Keratinocyte (primary cell): ENCODE measurements around the gene ADAMTSL5. TPM values are rescaled to one million over a fixed set of nuclear protein-coding genes. Genes with fewer than 3 reads are reported as not detected.
"Not testable (repeated sequence)": the region's sequence is repeated elsewhere in the genome, so short reads cannot be mapped to it uniquely, and the experiment has no call there.

ENCODE experiments used
- DNase-seq: peaks from one replicate; pipeline ENCODE4 v3.0.0-alpha.2; 2011; ENCODE audit warnings: low read depth, missing footprints, low spot score
- FAIRE-seq: peaks from 2 replicates; lab custom pipeline; 2011; peaks lifted over from hg19 to GRCh38; lab: Jason Lieb, UNC
- H2AFZ ChIP-seq: 2 replicates; pipeline ENCODE4 v1.6.0; 2012; ENCODE audit warnings: low read length, control low read depth, inconsistent platforms; ENCODE audit not compliant: control insufficient read depth
- H3K27ac ChIP-seq: 2 replicates; pipeline ENCODE4 v1.5.1; 2011; ENCODE audit warnings: low read length; ENCODE audit not compliant: control insufficient read depth, insufficient read depth
- H3K27me3 ChIP-seq: 3 replicates; pipeline ENCODE4 v1.6.0; 2011; ENCODE audit warnings: low read length; ENCODE audit not compliant: control insufficient read depth, insufficient read depth; ENCODE audit errors: extremely low read depth
- H3K36me3 ChIP-seq, 2 experiments: 2 replicates in 1 of 2; 3 replicates in 1 of 2; pipeline ENCODE4 v1.5.1; 2011; ENCODE audit warnings: low read length in 2 of 2, mild to moderate bottlenecking in 1 of 2; ENCODE audit not compliant: control insufficient read depth in 2 of 2, insufficient read depth in 2 of 2; ENCODE audit errors: extremely low read depth in 1 of 2
- H3K4me1 ChIP-seq: 3 replicates; pipeline ENCODE4 v1.5.1; 2011; ENCODE audit warnings: low read length; ENCODE audit not compliant: control insufficient read depth, insufficient read depth; ENCODE audit errors: extremely low read depth
- H3K4me2 ChIP-seq: 3 replicates; pipeline ENCODE4 v1.6.0; 2011; ENCODE audit warnings: low read depth, low read length; ENCODE audit not compliant: control insufficient read depth, insufficient read depth; ENCODE audit errors: extremely low read depth
- H3K4me3 ChIP-seq, 3 experiments: fragments of 200-600 bp in 1 of 3; sonication (generic) in 1 of 3; 2 replicates in 2 of 3; 3 replicates in 1 of 3; pipeline ENCODE4 v1.5.1; 2011 to 2016; ENCODE audit warnings: low read length in 3 of 3, mild to moderate bottlenecking in 3 of 3, control low read depth in 2 of 3, inconsistent platforms in 1 of 3, low read depth in 1 of 3, mixed read lengths in 1 of 3, mixed run types in 1 of 3, moderate library complexity in 1 of 3; ENCODE audit not compliant: control insufficient read depth in 2 of 3, insufficient read depth in 2 of 3; ENCODE audit errors: extremely low read depth in 1 of 3
- H3K79me2 ChIP-seq: 2 replicates; pipeline ENCODE4 v1.6.0; 2012; ENCODE audit warnings: low read length; ENCODE audit not compliant: control insufficient read depth, insufficient read depth
- H3K9ac ChIP-seq: 3 replicates; pipeline ENCODE4 v1.6.0; 2011; ENCODE audit warnings: low read length; ENCODE audit not compliant: control insufficient read depth, insufficient read depth; ENCODE audit errors: extremely low read depth
- H3K9me1 ChIP-seq: 3 replicates; pipeline ENCODE4 v1.6.0; 2011; ENCODE audit warnings: low read length; ENCODE audit not compliant: control insufficient read depth, insufficient read depth; ENCODE audit errors: extremely low read depth
- H3K9me3 ChIP-seq: 2 replicates; pipeline ENCODE4 v1.5.1; 2012; ENCODE audit warnings: low read depth, low read length; ENCODE audit not compliant: control insufficient read depth
- H4K20me1 ChIP-seq: 3 replicates; pipeline ENCODE4 v1.6.0; 2011; ENCODE audit warnings: low read length; ENCODE audit not compliant: control insufficient read depth, insufficient read depth; ENCODE audit errors: extremely low read depth
- CTCF ChIP-seq, 3 experiments: IDR thresholded peaks in 1 of 3; conservative IDR thresholded peaks in 1 of 3; optimal IDR thresholded peaks in 1 of 3; 2 replicates in 2 of 3; 3 replicates in 1 of 3; pipeline versions ENCODE3 to v1.5.1; 2011; ENCODE audit warnings: low read length in 3 of 3, mild to moderate bottlenecking in 3 of 3, moderate library complexity in 2 of 3, control low read depth in 1 of 3, inconsistent platforms in 1 of 3; ENCODE audit not compliant: insufficient read depth in 2 of 3; ENCODE audit errors: extremely low read depth in 1 of 3
- EZH2 ChIP-seq: IDR thresholded peaks from one replicate; pipeline ENCODE4 v1.6.1; 2012; ENCODE audit warnings: inconsistent platforms, mild to moderate bottlenecking, low read length, moderate library complexity
- dilution Hi-C: fragments of 300-500 bp; cut with MboI; formaldehyde crosslinking; loops from one replicate; pipeline ENCODE4 v1.7.0; 2020; ENCODE audit warnings: low sequenced_read_pairs; ENCODE audit not compliant: extremely low pct_ligation_motif_present
- polyA plus RNA-seq, 5 experiments: library from polyadenylated mRNA; depleted of rRNA in 3 of 5; stranded (reverse) in 3 of 5; stranded (forward) in 1 of 5; unstranded in 1 of 5; fragments of >200 nt; gene quantifications; 1 replicate in 1 of 5; 2 replicates in 3 of 5; 3 replicates in 1 of 5; pipeline versions ENCODE4 v1.2.1 to v1.2.3, GENCODE V29; 2011 to 2012; ENCODE audit warnings: missing spikeins in 2 of 5, low read depth in 1 of 5, low replicate concordance in 1 of 5

The ADAMTSL5 gene
- polyA plus RNA-seq, 1 donor (not counting 4 experiments of a cell fraction or from before 2014, with no cell fraction given) = 4.2 TPM

- Histone ChIP-seq H3K27me3 (peaks cover 27% of the 10 kb centered on the region), H3K27ac (no peak overlapping the region), H3K9me1 (no peaks in the 10 kb centered on the region), H3K4me2 (no peak overlapping the region), H3K9me3 (no peaks in the 10 kb centered on the region), H2AFZ (no peak overlapping the region), H3K36me3 (no peaks in the 10 kb centered on the region), H3K4me1 (no peaks in the 10 kb centered on the region), H3K79me2 (no peaks in the 10 kb centered on the region), H3K4me3 (no peak overlapping the region), H3K9ac (no peak overlapping the region), H4K20me1 (peaks cover 2% of the 10 kb centered on the region)
- FAIRE-seq (no peak), DNase-seq (no peak)
- dilution Hi-C loops = no loop called here
- TF ChIP-seq EZH2 = no peak
These were observed 7.5 kb upstream of the ADAMTSL5 start for GRCh38 chr19:1520203-1520780.

GRCh38 chr19:1519802-1520201 lies 7.0 kb upstream of the ADAMTSL5 start:
- H3K27ac ChIP-seq, H3K36me3 ChIP-seq, H3K4me2 ChIP-seq, dilution Hi-C loops, H2AFZ ChIP-seq, H3K79me2 ChIP-seq, H3K9me3 ChIP-seq, DNase-seq, H3K4me3 ChIP-seq, H3K4me1 ChIP-seq, H4K20me1 ChIP-seq, H3K9me1 ChIP-seq, FAIRE-seq, H3K9ac ChIP-seq: not testable (repeated sequence)
- H3K27me3 ChIP-seq = peaks cover 22% of the 10 kb centered on the region

- Histone ChIP-seq H3K27ac (no peak overlapping the region), H3K9me1 (no peaks in the 10 kb centered on the region), H4K20me1 (no peaks in the 10 kb centered on the region), H3K9ac (no peak overlapping the region), H3K36me3 (no peaks in the 10 kb centered on the region), H3K4me2 (no peak overlapping the region), H3K4me1 (no peaks in the 10 kb centered on the region), H3K79me2 (no peaks in the 10 kb centered on the region), H3K27me3 (peaks cover 11% of the 10 kb centered on the region), H2AFZ (no peak overlapping the region), H3K9me3 (no peaks in the 10 kb centered on the region), H3K4me3 (no peak overlapping the region)
- DNase-seq (no peak), FAIRE-seq (no peak)
- dilution Hi-C loops = no loop called here
- TF ChIP-seq CTCF (optimal IDR thresholded peaks at IDR 0.05 in 1 of 3, IDR thresholded peaks at IDR 0.05 in 1 of 3, conservative IDR thresholded peaks at IDR 0.05 in 1 of 3; ENCODE audit: extremely low read depth in 1 of 3, insufficient read depth in 2 of 3, low read length in 3 of 3) (no peak), EZH2 (no peak)
These were observed 5.7 kb upstream of the ADAMTSL5 start for GRCh38 chr19:1518471-1518870.
